ENCODE data around the gene GALNT9.

Gene GALNT9

DNA sequence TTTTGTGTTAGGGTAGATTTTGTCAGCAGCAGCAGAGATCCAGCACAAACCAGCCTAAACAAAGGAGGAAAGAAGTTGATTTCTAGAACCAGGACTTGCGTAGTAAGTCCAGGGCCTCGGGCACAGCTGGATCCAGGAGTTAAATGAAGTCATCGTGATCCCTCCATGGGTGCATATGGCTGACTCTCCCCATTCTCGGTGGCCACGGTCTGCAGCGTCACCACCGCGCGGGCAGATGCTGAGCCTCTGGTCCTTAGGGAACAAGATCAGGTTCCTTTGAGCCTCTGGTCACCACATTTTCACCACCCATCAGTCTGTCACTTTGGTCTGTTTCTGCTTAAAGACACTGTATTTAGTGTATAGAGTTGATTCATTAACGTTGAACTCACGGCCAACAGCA is 14.8 kb upstream of the GALNT9 start:
- no peak for DNase-seq

GRCh38 chr12:132343294-132344004 is 14.1 kb upstream of the GALNT9 start:
- no peak for DNase-seq

- no peak for DNase-seq
Measured at GRCh38 chr12:132342251-132343227, 13.2 kb upstream of the GALNT9 start.

DNA sequence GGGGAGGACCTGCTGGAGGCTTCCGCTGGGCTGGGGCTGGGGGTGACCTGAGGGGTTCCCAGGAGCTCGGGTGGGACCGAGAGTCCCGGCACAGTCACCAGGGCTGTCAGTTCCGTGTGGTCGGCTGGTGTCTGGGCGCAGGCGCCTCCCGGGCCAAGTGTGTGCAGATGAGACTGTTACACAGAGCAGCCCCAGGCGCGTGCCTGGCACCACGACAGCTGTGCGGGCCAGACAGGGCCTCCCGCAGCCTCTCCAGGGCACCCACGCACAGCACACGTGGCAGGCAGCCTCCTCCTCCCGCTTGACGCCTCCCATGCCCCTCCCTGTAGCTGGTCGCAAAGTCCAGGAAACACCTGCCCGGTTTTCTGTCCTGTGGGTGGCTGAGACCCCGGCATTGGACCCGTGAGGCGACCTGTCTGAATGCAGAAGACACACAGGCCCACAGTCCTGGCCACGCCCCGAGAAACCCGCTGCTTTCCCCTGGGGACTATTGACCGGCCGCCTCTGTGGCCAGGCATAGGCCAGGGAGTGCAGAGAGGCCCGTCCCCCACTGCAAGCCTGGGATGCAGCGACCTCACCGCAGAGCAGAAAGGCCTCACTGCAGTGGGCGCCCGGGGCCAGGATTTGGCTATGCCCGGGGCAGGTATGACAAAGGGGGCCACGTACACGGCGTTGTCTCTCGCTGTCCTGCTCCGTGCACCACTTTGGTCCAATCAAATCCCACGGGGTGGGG is 12.1 kb upstream of the GALNT9 start:
- no peak for DNase-seq

GRCh38 chr12:132340266-132341035 is 11.1 kb upstream of the GALNT9 start:
- no peak for DNase-seq

DNA sequence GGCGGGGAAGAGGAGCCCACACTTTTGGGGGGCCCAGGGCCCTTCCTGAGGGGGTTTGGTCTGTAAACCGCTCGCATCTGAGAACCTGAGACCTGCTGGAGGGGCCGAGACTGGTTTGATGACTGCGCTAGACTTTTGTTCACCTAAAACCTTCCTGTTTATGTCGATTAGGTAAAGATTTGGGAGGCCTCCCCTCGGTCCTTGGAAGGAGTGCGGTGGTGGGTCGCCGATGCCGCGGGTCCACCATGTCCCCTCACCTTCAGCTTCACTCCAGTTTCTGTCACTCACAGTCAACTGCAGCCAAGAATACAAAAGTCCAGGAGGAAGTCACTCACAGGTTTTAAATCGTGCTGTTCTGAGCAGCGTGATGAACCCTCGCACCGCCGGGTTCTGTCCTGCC is 10.5 kb upstream of the GALNT9 start:
- DNase-seq: no peak

GRCh38 chr12:132338781-132339180 is 9.4 kb upstream of the GALNT9 start:
- no peak for DNase-seq

DNA sequence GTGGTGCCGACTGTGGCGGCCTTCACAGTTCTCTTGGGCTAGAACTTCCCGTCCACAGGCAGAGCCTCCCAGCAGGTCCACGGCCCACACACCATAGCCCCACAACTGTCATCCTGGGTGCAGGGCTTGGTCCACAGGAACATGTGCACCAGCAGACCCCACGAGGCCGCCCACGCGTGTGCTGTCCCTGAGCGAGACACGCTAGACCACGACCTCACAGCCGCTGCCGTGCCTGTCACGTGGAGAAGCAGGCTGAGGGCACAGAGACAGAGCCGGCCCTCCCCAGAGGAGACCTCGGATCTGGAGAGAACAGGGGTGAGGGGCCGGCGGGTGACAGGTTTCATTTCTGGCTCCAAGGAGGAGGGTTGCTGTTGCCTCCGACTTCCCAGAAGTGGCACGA is 8.9 kb upstream of the GALNT9 start:
- DNase-seq: no peak

GRCh38 chr12:132337557-132337956 is 8.2 kb upstream of the GALNT9 start:
- no peak for DNase-seq

- no peak for DNase-seq
Measured at GRCh38 chr12:132336451-132337413, 7.3 kb upstream of the GALNT9 start.

DNA sequence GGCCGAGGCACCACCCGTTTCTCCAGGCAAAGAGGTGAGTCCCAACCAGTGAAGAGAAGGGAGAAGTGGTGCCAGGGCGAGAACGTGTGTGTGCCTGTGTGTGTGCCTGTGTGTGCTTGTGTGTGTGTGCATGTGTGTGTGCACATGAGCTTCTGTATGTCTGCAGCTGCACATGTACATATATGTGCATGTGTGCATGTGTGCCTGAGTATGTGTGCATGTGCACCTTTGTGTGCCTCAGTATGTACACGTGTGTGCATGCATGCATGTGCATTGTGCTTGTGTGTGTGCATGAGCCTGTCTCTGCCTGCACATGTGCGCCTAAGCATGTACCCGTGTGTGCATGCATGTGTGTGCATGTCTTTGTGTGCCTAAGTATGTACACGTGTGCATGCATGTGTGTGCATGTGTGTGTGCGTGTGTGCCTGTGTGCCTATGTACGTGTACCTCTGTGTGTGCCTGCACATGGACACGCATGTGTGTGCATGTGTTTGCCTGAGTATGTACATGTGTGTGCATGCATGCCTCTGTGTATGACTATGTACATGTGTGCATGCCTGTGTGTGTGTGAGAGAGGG is 5.9 kb upstream of the GALNT9 start:
- no peak for DNase-seq

DNA sequence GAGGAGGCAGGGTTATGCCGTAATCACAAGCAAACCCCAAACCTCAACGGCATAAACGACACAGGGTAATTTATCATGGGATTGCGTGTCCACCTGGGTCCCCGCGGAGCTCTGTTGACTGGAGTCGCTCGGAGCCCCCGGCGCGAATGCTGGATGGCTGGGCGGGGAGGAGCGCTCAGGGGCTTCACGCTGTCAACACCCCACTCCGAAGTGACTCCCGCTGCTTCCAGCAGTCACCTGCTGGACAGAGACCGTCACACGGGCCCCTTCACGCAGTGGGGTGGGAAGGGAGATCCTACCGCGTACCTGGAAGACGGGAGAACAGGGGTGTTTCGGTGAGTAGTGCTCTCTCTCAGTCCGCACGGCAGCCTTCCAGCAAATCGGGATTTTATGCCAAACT is 4.4 kb upstream of the GALNT9 start:
- no peak for DNase-seq

DNA sequence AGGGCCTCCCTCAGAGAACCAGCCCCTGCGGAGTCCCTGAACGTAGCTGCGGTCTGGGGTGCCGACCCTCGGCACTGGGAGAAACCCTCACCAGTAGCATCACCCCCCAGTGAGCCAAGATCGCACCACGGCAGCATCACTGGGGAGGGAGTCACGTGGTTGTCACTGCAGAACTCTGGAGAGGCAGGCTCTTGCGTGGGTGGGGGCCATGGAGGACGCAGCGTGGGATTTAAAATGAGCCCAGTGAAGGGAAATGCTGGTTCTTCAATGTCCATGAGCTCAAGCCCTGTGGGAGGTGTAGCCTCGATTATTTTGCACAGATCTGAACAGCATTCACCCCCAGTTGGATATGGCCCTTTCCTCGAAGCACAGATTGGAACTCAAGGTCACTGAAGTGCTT is 3.9 kb upstream of the GALNT9 start:
- DNase-seq: no peak

- DNase-seq: no peak
Measured at GRCh38 chr12:132330549-132330881, 1.1 kb upstream of the GALNT9 start.

GRCh38 chr12:132329720-132330548 is 545 bp upstream of the GALNT9 start:
- no peak for DNase-seq

DNA sequence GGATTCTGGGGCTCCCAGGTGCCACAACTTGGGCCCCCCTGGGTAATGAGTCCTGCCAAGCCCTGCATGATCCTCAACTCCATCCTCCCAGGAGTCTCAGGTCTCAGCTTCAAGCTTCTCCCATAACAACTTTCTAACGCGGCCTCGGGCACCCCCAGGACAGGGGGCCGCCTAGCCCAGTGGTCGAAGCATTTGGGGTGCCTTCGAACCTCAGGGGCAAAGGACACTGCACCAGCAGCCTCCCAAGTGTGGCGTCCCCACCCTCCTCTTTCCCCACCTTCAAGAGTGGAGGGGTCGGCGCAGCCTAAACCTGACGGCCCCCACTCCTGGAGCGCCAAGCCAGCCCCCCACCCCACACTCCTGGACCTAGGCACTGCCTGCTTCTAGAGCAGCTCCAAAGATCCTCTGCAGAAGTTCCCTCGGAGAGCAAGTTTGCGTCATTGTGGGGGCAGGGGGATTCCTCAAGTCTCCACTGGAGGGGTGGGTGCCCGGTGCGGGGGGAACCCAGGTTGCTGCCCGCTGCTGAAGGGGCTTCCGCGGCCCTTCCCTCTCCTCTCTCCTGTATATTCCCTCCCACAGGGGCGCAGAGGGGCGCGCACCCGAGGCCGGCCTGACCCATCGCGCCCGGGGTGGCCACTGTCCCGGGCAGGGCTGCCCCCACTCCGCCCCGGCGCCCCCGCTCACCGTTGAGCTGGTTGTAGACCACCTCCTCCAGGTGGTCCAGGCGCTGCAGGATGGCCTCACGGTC is 933 bp downstream of the GALNT9 start:
- no peak for DNase-seq

DNA sequence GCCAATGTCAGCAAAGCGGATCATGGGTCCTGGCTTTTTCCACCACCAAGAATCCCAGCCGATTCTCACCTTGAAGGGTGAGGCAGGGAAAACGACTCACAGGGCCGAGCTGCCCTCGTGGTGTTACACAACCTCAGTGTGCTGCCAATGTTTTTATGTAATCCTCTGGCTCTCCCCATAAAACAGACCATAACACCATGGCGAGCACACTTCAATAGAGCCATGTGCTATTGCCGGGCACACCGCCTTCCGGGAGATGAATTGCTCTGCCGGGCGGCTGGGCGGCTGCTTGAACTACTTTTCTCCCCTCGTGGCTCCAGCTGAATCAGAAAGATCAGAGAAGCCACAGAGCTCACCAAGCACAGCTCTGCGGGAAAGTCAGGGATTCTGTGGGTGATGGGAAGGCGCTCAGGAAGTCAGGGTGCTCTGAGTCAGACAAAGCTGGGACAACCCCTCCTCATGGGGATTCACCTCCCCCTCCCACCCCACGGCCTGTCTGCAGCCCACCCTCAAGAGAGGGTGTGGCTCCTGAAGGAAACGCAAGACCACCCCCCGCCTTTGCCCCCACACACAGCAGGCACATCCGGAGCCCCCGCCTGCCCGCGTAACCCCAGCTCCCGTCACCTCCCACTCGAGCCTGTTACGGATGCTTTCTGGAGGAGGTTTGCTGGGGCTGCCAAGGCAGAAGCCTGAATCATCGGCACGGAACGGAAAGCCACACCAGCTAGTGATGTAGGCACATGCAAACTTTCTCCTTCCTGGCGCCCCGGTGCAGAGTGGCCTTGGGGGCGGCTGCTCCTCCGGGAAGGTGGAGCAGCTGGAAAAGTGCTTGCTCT is 1.8 kb downstream of the GALNT9 start:
- no peak for DNase-seq

DNA sequence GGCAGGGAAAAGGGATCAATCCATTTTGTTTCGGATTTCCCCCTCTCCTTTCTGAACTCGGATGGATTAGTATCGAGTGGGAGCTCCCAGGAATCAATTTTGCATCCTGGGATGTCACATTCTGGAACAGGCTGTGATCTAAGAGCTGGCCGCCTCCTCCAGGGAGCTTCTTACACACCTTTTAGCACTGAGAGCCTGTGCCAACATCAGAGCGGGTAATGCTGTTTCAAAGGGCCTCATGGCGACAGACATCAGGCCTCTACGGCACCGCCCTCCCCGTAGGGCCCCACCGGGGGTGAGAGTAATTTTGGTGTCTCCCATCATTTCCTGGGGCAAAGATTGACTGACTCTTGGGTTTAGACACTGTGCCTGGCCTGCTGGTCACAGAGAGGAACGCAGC is 2.7 kb downstream of the GALNT9 start:
- DNase-seq: no peak

DNA sequence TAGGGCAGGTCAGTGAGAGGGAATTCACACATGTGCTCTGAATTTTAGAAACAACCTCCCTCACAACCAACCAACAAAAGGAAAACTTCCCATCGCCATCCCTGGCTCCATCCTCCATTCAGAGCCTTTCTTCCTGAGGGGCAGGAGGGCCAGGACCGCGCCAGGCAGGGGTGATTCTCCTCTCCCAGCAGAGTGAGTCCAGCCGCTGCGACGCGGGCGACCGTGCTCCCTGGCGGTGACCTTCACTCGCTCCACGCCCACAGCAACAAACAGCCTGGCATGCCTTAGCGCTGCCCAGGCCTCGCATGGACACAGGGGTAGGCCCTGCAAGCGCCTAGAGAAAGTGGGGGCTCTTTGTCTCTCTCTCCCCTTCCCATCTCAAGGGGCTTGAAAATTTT is 3.7 kb downstream of the GALNT9 start:
- DNase-seq: no peak
